ENCODE results near the gene EI24.
A peak's percentile ranks its signal among the peaks of the same experiment; 100 is the strongest.

The EI24 gene

DNA sequence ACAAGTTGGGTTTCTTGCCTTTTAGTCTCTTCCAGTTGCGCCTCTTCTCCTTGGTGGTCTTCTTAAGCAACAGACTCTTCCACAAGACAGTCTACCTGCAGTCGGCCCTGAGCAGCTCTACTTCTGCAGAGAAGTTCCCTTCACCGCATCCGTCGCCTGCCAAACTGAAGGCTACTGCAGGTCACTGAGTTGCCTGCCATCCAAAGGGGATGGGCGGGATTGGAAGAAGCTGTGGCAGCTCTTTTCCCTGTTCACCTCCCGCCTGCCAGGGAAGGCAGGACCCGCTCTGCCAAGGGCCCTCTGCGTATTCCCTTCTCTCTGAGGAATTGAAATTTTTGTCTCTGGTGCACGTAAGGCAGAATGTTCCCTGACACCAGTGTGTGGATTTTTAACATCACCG, 14.2 kb downstream of the EI24 start:
- DNase-seq: no peak

DNA sequence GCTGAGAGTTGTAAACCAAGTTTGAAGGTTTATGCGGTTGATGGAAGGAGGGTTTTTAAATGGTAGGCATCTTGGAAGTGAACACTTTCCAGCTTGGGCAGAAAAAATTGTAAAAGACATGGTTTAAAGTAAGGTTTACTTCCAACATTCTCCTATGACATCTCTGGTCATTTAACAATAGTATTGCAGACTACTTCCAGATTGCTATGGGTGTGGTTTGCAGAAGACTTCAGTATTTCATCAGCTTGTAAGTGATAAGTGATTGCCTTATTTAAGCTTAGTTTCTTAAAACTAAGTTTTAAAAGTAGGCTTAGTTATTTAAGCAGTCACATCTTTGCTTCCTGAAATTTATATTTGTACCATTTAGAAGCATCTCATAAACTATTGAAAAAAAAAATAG, 16.2 kb downstream of the EI24 start:
- no peak for DNase-seq

DNA sequence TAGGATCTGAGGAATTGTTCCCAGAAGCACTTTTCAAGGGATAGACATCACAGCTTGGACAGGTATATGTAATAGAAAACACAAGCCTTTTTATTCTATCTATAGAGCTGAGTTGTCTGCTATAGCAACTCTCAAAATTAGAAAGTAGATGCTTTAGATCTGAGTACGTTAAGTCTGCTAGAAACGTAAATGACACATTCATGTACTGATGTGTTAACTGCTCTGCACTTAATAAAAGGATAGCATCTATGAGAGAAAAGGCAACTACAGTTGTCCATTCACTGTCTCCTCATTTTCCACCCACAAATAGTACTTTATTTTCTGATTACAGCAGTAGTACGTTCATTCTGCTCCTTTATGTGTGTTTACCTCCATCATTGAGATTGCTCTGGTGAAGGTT, 17.3 kb downstream of the EI24 start:
- no peak for DNase-seq

DNA sequence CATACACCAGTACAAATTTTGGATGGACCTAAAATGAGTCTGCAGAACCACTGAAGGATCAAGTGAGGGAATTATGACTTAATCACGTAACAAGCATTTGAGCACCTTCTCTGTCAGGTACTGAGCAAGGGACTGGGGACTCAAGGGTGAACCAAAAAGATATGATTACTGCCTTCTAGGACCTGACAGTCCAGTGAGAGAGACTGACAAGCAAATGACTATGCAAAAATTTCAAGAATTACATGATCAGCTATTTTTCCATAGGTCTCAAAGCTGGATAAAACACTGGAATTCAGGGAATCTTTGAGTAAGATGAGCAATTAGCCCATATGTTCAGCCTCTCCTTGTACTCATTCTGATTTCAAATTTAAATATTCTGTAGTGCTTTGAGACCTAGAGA, 18.2 kb downstream of the EI24 start:
- no peak for DNase-seq

DNA sequence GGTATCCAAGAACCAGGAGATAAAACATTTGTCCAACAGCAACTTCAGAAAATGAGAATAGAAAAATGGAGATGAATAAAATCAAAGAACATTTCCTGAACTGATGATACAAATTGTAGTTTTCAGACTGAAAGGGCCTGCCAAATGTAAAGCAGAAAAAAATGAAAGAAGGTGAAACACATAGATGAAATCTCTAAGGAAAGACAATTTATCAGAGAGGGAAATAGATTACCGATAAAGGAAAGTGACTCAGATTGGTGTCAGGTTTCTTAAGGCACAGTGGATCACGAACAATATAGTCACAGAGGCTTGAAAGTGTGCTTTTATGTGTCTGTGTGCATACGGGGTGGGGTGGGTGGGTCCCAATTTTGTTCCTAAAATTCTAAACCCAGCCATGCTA, 19.2 kb downstream of the EI24 start:
- no peak for DNase-seq

DNA sequence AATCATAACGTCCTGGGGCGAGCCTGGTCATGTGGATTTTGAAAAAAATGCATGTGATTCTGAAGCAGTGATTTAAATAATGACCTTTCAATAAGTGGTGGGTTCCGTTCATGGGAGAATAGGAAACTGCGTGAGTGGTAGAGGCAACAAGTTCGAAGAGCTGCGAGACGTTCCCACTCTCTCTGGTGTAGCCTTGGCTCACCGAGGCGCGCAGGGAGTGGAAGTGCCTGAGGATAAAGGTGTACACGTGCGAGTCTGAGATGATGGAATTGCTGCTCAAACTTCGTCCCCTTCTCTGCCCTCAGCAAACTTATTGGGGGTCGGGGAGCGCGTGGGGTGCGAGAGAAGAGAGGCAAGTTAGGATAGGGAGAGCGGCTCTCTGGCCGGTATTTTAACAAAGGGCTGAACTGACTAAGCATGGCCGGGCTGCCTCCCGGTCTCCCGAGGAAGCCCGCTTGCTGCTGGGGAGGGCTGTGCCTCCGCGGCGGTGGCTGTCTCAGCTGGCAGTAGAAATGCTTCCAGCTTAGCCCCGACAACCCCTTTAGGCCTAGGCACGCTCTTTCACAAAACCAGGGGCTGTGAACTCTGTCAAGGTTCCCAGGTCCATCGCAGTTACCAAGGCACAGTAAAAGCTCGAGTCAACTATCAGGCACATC, 22.5 kb downstream of the EI24 start:
- no peak for DNase-seq

DNA sequence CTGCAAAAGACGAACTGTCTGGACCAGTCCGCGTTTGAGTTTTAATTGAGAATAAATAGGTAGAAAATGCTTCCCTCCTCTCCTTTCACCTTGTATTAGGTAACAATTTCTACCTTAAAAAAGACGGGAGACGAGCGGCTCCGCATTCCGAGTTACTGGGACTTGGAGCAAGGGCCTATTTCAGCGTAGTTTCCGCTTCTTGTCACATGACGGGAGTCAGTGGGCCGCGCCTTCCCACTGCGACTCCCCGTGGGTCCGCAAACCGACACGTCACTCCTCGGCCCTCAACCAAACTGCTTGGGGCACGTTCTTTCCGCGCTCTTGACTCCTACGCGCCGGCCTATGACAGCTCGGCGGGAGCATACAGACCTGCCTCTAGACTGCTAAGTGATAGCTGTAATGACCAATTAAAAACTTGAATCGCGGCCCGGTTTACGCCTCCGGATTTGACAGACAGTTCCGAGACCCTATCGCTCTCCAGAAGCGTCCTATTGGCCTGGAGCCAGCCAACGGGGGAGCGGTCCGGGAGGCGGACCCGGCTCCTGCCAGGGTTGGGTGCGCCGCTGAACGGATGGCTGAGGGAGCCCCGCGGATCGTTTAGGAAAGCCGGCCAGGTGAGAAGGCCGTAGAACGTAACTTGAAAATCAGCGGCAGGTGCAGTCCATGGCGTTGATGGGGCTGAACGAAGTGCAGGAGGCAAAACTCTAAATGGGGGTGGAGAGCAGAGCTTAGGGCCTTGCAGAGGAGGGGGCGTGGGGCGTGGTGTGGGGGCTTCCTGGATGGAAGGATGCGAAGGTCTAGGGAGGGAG, 23.2 kb downstream of the EI24 start, which contains the start of gene STT3A:
STT3A (plus strand) TSS at position 548 of the 809 bp plus-strand sequence. CDS start 3,064 bp downstream, outside the sequence.
- DNase-seq: peak; percentile 99

DNA sequence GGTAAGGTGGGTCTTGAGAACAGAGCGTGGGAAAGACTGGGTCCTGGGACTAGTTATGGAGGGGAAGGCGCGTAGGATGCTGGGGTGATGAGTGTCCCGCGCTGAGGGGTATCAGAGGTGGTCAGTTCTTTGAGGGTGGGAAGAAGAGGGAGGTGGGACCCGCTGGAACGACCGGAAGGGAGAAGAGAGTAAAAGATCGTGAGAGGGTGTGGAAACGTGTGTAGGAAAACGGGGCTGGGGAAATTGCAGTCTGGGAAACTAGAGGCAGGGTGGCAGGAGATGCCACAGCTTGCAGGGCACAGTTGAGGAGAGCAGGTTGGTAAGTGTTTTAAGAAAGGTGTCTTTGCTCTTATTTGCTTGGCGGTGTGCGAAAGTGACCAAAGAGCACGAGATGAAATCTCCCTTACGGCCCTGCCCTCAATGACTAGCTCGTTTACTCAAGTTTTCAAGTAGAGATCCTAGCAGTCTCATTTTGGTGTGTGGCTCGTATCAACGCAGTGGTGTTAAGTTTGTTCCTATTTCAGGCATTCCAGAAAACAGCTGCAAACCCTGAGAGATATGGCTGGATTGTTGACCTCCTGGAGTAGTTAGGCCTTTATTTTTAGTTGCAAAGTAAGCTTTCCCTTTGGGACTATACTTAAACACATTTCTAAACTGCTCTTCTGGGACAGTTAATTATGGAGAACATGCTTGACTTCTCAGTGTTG, 24.0 kb downstream of the EI24 start:
- no peak for DNase-seq

DNA sequence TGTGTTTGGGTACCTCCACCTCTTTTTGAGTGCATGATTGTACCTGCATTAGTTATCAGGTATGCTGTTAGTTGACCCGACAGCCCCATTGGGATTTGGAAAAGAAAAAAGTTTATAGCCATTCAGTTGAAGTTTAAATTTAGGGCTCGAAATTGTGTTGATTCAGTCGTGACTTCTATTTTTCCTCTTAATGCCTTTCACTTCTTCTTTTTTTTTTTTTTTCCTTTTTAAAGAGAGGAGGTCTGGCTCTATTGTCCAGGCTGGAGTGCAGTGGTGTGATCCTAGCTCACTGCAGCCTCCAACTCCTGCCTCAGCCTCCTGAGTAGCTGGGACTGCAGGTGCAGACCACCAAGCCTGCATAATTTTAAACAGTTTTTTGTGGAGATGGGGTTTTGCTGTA, 25.7 kb downstream of the EI24 start:
- no peak for DNase-seq

DNA sequence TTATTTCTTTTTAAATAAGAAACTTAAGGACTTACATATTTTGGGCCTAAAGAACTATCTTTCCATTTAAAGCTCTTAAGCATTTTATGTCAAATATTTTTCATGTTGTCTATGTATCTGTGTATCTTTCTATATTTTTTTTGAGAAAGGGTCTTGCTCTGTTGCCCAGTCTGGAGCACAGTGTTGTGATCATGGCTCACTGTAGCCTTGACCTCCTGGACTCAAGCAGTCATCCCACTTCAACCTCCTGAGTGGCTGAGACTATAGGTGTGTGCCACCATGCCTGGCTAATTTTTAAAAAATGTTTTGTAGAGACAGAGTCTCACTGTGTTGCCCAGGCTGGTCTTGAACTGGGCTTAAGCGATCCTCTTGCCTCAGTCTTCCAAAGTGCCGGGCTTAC, 31.4 kb downstream of the EI24 start:
- DNase-seq: no peak

DNA sequence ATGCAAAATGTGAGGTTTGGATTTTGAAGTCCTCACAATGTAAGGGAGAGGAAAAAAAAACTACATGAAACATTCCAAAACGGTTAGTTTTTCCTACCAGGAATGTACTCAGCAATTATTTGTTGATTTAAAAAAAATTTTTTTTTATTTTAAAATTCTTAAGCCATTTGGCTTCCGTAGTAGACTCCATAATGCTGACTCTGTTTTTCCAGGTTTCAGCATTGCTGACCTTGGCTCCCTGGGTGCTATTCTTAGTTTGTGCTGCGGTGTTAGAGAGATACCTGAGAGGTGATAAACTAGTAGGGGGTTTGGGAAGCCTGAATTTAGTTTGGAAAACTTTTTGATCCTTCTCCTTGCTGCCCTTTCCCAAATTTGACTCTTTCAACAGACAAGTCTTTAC, 33.9 kb downstream of the EI24 start:
- no peak for DNase-seq

DNA sequence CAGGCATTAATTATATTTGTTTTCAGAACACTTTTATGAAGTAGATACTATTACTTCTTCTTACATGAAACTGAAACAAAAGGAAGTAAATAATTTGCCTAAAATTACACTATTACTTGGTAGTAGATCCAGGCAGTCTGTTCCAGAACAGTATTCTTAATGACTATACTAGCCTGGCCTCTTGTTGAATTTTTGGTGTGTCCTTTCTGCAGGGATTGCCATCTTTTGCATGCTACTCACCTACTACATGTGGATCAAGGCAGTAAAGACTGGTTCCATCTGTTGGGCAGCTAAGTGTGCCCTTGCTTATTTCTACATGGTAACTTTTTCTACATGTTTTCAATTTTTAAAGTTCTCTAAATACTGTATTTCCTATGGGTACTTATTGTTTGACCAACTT, 36.1 kb downstream of the EI24 start:
- no peak for DNase-seq

DNA sequence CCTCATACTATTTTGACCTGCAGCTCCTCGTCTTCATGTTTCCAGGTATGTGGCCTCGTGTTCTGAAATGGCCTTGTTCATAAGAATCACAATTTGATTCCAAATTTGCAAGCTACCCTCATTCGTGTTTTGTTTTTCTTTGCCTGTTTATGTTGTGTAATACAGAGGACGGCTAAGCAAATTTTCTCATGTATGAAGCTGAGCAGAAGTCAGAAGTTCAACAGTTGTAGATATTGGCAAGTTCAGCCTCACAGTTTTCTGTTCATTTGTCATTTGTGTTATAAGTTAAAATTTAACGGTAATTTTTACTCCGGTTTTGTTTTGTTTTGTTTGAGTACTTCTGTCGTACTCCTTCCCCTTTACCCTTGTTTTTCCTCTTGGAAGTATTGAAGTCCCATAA, 40.3 kb downstream of the EI24 start:
- no peak for DNase-seq

DNA sequence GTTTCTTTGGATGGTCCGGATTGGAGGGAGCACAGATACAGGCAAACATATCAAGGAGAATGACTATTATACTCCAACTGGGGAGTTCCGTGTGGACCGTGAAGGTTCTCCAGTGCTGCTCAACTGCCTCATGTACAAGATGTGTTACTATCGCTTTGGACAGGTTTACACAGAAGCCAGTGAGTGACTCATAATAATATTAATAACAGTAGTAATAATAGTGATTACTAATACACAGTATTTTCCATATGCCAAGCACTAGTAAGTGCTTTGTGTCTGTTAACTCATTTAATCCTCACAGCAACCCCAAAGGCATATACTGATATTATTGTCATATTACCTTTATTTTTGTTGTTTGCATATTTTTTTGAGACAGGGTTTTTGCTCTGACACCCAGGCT, 49.1 kb downstream of the EI24 start:
- DNase-seq: no peak

DNA sequence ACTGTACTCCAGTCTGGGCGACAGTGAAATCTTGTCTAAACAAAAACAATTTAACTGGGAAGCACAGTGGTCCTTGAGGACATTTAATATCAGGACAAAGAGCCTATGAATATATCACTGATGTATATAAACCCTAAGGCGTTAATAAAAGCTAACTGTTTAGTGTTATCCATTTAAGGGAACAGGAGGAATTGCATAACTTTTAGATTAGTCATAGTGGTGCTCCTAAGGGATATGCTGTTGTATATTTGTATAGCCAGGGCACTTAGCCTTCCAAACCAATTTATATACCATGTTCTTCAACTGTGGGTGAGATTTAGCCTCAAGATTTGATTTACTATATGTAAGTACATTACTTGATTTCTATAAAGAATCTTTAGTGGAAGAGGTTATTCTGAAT, 52.7 kb downstream of the EI24 start:
- DNase-seq: no peak

DNA sequence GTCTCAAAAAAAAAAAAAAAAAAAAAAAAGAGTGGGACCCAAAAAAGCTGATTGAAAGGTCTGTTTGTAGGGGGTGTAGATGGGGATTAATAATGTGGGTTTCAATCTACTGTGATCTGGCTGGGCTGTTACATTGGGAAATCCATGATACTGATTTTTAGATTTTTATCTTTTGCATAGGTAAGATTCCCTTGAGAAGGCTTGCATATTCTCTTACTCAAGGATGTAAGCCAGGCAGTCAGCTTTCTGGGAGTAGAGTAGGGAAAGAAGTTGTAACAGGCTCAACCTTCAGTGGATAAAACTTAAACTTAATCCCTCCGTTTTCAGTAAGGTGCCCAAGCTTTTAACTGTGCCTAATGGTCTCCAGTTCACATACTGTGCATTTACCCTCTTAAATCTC, 53.8 kb downstream of the EI24 start:
- DNase-seq: no peak

DNA sequence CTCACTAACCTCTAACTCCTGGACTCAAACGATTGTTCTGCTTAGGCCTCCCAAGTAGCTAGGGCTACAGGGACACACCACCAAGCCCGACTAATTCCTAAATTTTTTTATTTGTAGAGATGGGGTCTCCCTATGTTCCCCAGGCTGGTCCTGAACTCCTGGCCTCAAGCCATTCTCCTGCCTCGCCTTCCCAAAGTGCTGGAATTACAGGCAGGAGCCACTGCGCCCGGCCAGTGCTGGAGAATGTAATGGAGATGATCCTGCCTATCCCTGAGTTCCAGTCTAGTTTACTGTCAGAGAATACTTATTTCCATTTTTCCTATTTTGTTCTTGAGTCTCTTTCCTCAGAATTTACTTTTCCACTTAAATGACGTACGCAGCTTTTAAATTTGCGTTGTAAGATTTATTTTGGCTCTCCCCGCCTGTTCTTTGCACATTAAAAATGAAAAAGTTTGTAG, 55.5 kb downstream of the EI24 start, which contains the start of gene CHEK1:
CHEK1 (plus strand) TSS at position 408 of the 458 bp plus-strand sequence. CDS start 1,606 bp downstream, outside the sequence.
- no peak for DNase-seq

DNA sequence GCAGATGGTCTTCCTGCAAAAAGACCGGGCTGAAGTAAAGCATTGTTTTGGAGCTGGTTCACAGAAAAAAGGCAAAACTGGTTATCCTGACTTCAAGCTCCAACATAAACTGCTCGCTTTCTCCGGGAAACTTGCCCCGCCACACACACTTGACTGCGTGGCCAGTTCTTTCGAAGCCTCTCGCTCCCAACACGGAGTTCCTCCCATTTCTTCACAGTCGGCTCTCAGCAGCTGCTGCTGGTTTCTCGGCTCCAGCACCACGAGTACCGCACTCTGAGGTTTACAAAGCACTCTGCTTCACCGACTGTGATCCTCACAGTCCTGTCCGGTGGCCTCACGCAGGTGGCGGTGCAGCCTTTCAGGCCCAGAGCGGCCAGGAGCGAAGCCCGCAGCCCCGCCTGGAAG, 56.0 kb downstream of the EI24 start:
- DNase-seq: no peak

DNA sequence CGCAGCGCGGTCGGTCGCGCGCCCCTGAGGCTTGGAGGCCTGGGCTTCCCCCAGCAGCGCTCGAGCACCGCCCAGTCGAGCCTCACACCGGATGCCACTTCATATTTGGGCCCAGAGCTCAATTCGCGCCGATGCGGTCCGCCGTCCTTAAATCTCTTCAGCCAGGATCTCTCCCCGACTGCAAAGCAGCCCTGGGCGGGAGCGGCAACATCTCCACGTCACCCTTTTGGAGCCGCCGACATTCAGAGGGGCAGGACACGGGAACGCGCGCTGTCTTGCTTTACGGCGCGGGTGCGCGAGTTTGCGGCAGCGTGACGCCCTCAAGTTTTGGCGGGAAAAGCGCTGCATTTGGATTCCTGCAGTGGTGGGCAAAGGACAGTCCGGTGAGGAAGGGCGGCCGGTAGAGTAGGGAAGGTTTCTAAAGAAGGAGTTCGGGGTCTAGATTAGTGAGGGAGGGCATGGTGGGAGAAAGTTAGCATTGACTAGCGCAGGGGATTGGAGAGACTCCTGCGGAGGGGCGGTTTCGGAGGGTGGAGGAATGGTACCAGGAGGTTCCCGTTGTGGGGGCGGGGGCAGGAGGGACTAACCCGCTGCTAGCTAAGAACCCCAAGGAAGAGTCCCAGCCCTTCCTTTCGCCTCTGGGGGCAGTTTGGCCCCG, 56.5 kb downstream of the EI24 start:
- peak; percentile 89 for DNase-seq

DNA sequence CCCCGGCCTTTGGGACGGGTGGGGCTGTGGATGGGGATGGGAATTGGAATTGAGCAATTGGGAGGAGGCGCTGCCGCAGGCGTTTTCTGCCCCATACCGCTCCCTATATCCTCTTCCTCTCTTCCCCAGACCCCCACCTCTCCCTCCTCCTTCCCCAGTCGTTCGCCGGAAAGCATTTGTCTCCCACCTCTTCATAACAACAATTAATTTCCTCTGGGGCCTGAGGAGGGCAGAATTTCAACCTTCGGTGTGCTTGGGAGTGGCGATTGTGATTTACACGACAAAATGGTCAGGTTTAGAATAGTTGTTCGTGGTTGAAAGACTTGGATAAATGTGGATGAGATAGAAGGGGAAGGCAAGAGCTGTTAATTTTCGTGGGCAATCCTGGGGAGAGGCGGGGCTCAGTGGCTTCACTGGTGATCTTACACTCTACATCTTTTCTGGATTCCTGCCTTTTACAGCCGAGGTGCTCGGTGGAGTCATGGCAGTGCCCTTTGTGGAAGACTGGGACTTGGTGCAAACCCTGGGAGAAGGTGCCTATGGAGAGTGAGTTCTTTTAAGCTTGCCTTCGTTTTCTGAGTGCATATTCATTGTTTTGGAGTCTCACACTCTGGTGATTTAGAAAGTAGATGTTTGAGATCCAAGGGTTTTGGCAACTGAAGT, 57.1 kb downstream of the EI24 start:
- peak; percentile 37 for DNase-seq

DNA sequence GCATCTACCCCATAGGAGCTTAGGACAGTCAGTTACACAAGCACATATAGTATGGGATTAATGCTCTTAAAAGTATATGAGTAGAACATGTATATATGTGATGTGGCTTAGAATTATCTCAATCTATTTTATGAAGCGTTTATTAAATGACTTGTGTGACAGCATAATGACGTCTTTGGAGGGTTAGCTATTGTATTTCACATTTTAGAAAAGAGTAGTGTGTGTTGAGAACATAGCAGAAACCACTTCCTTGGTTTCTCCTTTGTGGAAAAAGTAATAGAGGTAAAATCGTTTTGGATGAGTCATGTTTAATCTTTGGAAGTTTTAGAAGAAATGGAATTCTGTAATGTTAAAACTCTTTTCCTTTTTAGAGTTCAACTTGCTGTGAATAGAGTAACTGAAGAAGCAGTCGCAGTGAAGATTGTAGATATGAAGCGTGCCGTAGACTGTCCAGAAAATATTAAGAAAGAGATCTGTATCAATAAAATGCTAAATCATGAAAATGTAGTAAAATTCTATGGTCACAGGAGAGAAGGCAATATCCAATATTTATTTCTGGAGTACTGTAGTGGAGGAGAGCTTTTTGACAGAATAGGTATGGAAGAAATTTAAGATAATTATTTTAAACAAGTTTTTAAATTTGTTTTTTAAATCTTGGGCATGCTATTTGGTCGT, 58.1 kb downstream of the EI24 start:
- DNase-seq: no peak
